Thoracic aorta (tissue), 2 donors: ENCODE results near the gene CENPS. TPM values are rescaled to one million over a fixed set of nuclear protein-coding genes. Genes with fewer than 3 reads are reported as not detected.
"Not testable (repeated sequence)": the region's sequence is repeated elsewhere in the genome, so short reads cannot be mapped to it uniquely, and the experiment has no call there.

Experiments used
- ATAC-seq: fragments of 150-250 bp; one replicate; pipeline ENCODE4 v1.8.0; 2017; ENCODE audit warnings: low read depth; ENCODE audit not compliant: insufficient number of reproducible peaks, low FRiP score
- DNase-seq: peaks from one replicate; pipeline ENCODE4 v3.0.0-alpha.2; 2020; ENCODE audit warnings: low spot score
- H3K27ac ChIP-seq, 2 donors: fragments of 200-600 bp; sonication (generic); 1 replicate in 1 of 2; 2 replicates in 1 of 2; pipeline ENCODE4 v1.5.1; 2016; ENCODE audit warnings: mild to moderate bottlenecking in 2 of 2, moderate library complexity in 2 of 2
- H3K27me3 ChIP-seq: fragments of 200-600 bp; sonication (generic); replicated peaks from 2 replicates; pipeline ENCODE4 v1.6.0; 2016; ENCODE audit warnings: mild to moderate bottlenecking; ENCODE audit not compliant: insufficient read depth
- H3K36me3 ChIP-seq: fragments of 200-600 bp; sonication (generic); one replicate; pipeline ENCODE4 v1.5.1; 2016
- H3K4me1 ChIP-seq, 2 donors: fragments of 200-600 bp; sonication (generic); 1 replicate in 1 of 2; 2 replicates in 1 of 2; pipeline versions ENCODE4 v1.5.1 to v1.6.0; 2016; ENCODE audit warnings: low read depth in 2 of 2, mild to moderate bottlenecking in 1 of 2; ENCODE audit not compliant: control insufficient read depth in 1 of 2
- H3K4me3 ChIP-seq: fragments of 200-600 bp; sonication (generic); 2 replicates; pipeline ENCODE4 v1.5.1; 2016; ENCODE audit warnings: mild to moderate bottlenecking
- H3K9me3 ChIP-seq: fragments of 200-600 bp; sonication (generic); 2 replicates; pipeline ENCODE4 v1.5.1; 2016
- CTCF ChIP-seq: fragments of 200-600 bp; sonication (generic); IDR thresholded peaks from one replicate; pipeline ENCODE4 v1.5.1; 2019; ENCODE audit warnings: antibody characterized with exemption
- total RNA-seq, 2 donors: library from RNA; depleted of rRNA; stranded (reverse); fragments of >200 nt; gene quantifications; one replicate each; pipeline versions ENCODE4 v1.1.0 to v1.2.3, GENCODE V29; 2016

Gene CENPS
- total RNA-seq, 2 donors from 2014 or later = 6.4 to 10.4 TPM

- Histone ChIP-seq H3K36me3 (no peaks in the 10 kb centered on the region), H3K4me3 (peak overlapping the region; percentile 42), H3K9me3 (no peaks in the 10 kb centered on the region), H3K27ac (no peak overlapping the region), H3K27me3 (no peaks in the 10 kb centered on the region), H3K4me1 (peaks cover 0 to 18% of the 10 kb centered on the region in 2 donors)
- TF ChIP-seq CTCF = no peak
- ATAC-seq = no peak
- DNase-seq = no peak
Measured at GRCh38 chr1:10451287-10451686, 21.1 kb downstream of the CENPS start.

- no peak overlapping the region for H3K4me3 ChIP-seq
- DNase-seq (no peak), ATAC-seq (no peak)
- no peak for TF ChIP-seq CTCF
- no peak overlapping the region for H3K27ac ChIP-seq
- H3K27me3 ChIP-seq = no peaks in the 10 kb centered on the region
- peaks cover 0 to 7% of the 10 kb centered on the region in 2 donors for H3K4me1 ChIP-seq
- peaks cover 1% of the 10 kb centered on the region for H3K36me3 ChIP-seq
- H3K9me3 ChIP-seq = no peaks in the 10 kb centered on the region
Measured at GRCh38 chr1:10456048-10456447, 25.8 kb downstream of the CENPS start.

GRCh38 chr1:10456661-10457060 is 26.4 kb downstream of the CENPS start:
- Histone ChIP-seq H3K27ac (no peak overlapping the region), H3K27me3 (no peaks in the 10 kb centered on the region), H3K4me1 (peaks cover 0 to under 1% of the 10 kb centered on the region in 2 donors), H3K4me3 (no peak overlapping the region), H3K9me3 (no peaks in the 10 kb centered on the region), H3K36me3 (peaks cover 5% of the 10 kb centered on the region)
- DNase-seq (no peak), ATAC-seq (no peak)
- no peak for TF ChIP-seq CTCF

GRCh38 chr1:10457462-10457861 is 27.2 kb downstream of the CENPS start:
- peaks cover 10% of the 10 kb centered on the region for H3K36me3 ChIP-seq
- H3K27ac ChIP-seq, H3K27me3 ChIP-seq, H3K4me1 ChIP-seq, DNase-seq, H3K9me3 ChIP-seq, ATAC-seq, H3K4me3 ChIP-seq: not testable (repeated sequence)

GRCh38 chr1:10457875-10458274 is 27.6 kb downstream of the CENPS start:
- no peak for TF ChIP-seq CTCF
- no peaks in the 10 kb centered on the region for H3K9me3 ChIP-seq
- H3K36me3 ChIP-seq = peaks cover 14% of the 10 kb centered on the region
- DNase-seq (no peak), ATAC-seq (no peak)
- no peak overlapping the region for H3K4me3 ChIP-seq
- H3K27ac ChIP-seq = no peak overlapping the region
- H3K27me3 ChIP-seq = no peaks in the 10 kb centered on the region
- H3K4me1 ChIP-seq = no peaks in the 10 kb centered on the region

- H3K27ac ChIP-seq = no peak overlapping the region
- peaks cover 22% of the 10 kb centered on the region for H3K36me3 ChIP-seq
- H3K4me1 ChIP-seq = no peaks in the 10 kb centered on the region
- ATAC-seq (no peak), DNase-seq (no peak)
- TF ChIP-seq CTCF = no peak
- no peaks in the 10 kb centered on the region for H3K27me3 ChIP-seq
- H3K9me3 ChIP-seq = no peaks in the 10 kb centered on the region
- no peak overlapping the region for H3K4me3 ChIP-seq
Measured at GRCh38 chr1:10459184-10459583, 29.0 kb downstream of the CENPS start.
